MM.1S (cell line): Measurements from ENCODE around the gene YWHAQ.
"Not testable (repeated sequence)": the region's sequence is repeated elsewhere in the genome, so short reads cannot be mapped to it uniquely, and the experiment has no call there.

ENCODE experiments used
- DNase-seq: peaks from one replicate; pipeline ENCODE4 v3.0.0-alpha.2; 2015
- H2AFZ ChIP-seq: fragments of 300-600 bp; sonication (generic); 2 replicates; pipeline ENCODE4 v1.6.0; 2016; ENCODE audit warnings: antibody characterized with exemption, low read length
- H3F3A ChIP-seq: fragments of 300-600 bp; sonication (generic); 2 replicates; pipeline ENCODE4 v1.6.1; 2016; ENCODE audit warnings: mild to moderate bottlenecking, antibody characterized with exemption, low read length, moderate library complexity, mixed read lengths; ENCODE audit not compliant: insufficient read depth
- H3K27ac ChIP-seq: fragments of 300-600 bp; sonication (generic); 2 replicates; pipeline ENCODE4 v1.5.1; 2016; ENCODE audit warnings: mild to moderate bottlenecking, low read length
- H3K27me3 ChIP-seq: fragments of 300-600 bp; sonication (generic); replicated peaks from 2 replicates; pipeline ENCODE4 v1.6.0; 2016; ENCODE audit warnings: low read length; ENCODE audit not compliant: insufficient read depth
- H3K36me3 ChIP-seq: fragments of 300-600 bp; sonication (generic); replicated peaks from 2 replicates; pipeline ENCODE4 v1.6.1; 2016; ENCODE audit warnings: mild to moderate bottlenecking, low read length, mixed read lengths; ENCODE audit not compliant: insufficient read depth
- H3K4me1 ChIP-seq: fragments of 300-600 bp; sonication (generic); 2 replicates; pipeline ENCODE4 v1.6.1; 2016; ENCODE audit warnings: low read length, mixed read lengths
- H3K4me2 ChIP-seq: fragments of 300-600 bp; sonication (generic); 2 replicates; pipeline ENCODE4 v1.6.0; 2016; ENCODE audit warnings: low read depth, low read length
- H3K4me3 ChIP-seq: fragments of 300-600 bp; sonication (generic); 2 replicates; pipeline ENCODE4 v1.5.1; 2016; ENCODE audit warnings: low read length, mixed read lengths
- H3K79me2 ChIP-seq: fragments of 300-600 bp; sonication (generic); 2 replicates; pipeline ENCODE4 v1.6.1; 2016; ENCODE audit warnings: mixed run types, low read length, mixed read lengths
- H3K9ac ChIP-seq: fragments of 300-600 bp; sonication (generic); 2 replicates; pipeline ENCODE4 v1.6.1; 2016; ENCODE audit warnings: low read length, mixed read lengths
- H3K9me2 ChIP-seq: fragments of 300-600 bp; sonication (generic); replicated peaks from 2 replicates; pipeline ENCODE4 v1.6.1; 2016; ENCODE audit warnings: mild to moderate bottlenecking, low read length, mixed read lengths; ENCODE audit not compliant: insufficient read depth
- H3K9me3 ChIP-seq: fragments of 300-600 bp; sonication (generic); replicated peaks from 2 replicates; pipeline ENCODE4 v1.6.1; 2016; ENCODE audit warnings: mild to moderate bottlenecking, low read length, mixed read lengths; ENCODE audit not compliant: insufficient read depth
- H4K20me1 ChIP-seq: fragments of 300-600 bp; sonication (generic); 2 replicates; pipeline ENCODE4 v1.6.1; 2016; ENCODE audit warnings: mild to moderate bottlenecking, low read length, moderate library complexity, mixed read lengths; ENCODE audit not compliant: insufficient read depth
- EZH2 ChIP-seq: fragments of 300-600 bp; sonication (generic); optimal IDR thresholded peaks from 2 replicates; pipeline ENCODE3; 2017; ENCODE audit warnings: low read depth, mild to moderate bottlenecking, antibody characterized with exemption, low read length, mixed read lengths
- EZH2phosphoT487 ChIP-seq: fragments of 300-600 bp; sonication (generic); IDR thresholded peaks from 2 replicates; pipeline ENCODE4 v1.6.1; 2018; ENCODE audit warnings: antibody characterized with exemption, low read length
- TF ChIP-seq, protein P1 (sequence below): fragments of 300-600 bp; sonication (generic); IDR thresholded peaks from 2 replicates; pipeline ENCODE4 v1.5.1; 2016; ENCODE audit warnings: antibody characterized with exemption, low read length, mixed read lengths

Gene YWHAQ

GRCh38 chr2:9554921-9555296, 75.9 kb downstream of the YWHAQ start:
- peak; percentile 55 for DNase-seq
- no peak for TF ChIP-seq EZH2phosphoT487
- TF ChIP-seq EZH2, result no peak
- TF ChIP-seq, protein P1, sequence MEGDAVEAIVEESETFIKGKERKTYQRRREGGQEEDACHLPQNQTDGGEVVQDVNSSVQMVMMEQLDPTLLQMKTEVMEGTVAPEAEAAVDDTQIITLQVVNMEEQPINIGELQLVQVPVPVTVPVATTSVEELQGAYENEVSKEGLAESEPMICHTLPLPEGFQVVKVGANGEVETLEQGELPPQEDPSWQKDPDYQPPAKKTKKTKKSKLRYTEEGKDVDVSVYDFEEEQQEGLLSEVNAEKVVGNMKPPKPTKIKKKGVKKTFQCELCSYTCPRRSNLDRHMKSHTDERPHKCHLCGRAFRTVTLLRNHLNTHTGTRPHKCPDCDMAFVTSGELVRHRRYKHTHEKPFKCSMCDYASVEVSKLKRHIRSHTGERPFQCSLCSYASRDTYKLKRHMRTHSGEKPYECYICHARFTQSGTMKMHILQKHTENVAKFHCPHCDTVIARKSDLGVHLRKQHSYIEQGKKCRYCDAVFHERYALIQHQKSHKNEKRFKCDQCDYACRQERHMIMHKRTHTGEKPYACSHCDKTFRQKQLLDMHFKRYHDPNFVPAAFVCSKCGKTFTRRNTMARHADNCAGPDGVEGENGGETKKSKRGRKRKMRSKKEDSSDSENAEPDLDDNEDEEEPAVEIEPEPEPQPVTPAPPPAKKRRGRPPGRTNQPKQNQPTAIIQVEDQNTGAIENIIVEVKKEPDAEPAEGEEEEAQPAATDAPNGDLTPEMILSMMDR, result no peak
- peaks cover 28% of the 10 kb centered on the region for H3F3A ChIP-seq

GRCh38 chr2:9552219-9553178, 78.3 kb downstream of the YWHAQ start:
- H3K27ac ChIP-seq, result peak overlapping the region; percentile 26; the same call in 1 of the 2 replicates
- peaks cover 82% of the 10 kb centered on the region for H3K79me2 ChIP-seq
- no peak for DNase-seq
- peaks cover 38% of the 10 kb centered on the region for H3K4me1 ChIP-seq
- no peak for TF ChIP-seq EZH2
- TF ChIP-seq, protein P1, result no peak
- TF ChIP-seq EZH2phosphoT487, result no peak
- H3K9me2 ChIP-seq, result no peaks in the 10 kb centered on the region
- H4K20me1 ChIP-seq, result no peaks in the 10 kb centered on the region
- no peaks in the 10 kb centered on the region for H3K36me3 ChIP-seq
- H3K9ac ChIP-seq, result no peak overlapping the region
- H3F3A ChIP-seq, result peaks cover 46% of the 10 kb centered on the region
- H3K27me3 ChIP-seq, result no peaks in the 10 kb centered on the region
- no peak overlapping the region for H2AFZ ChIP-seq
- H3K4me3 ChIP-seq, result 0 out of 2 replicates have a peak overlapping the region, but pooled peaks have one; percentile 15
- no peaks in the 10 kb centered on the region for H3K9me3 ChIP-seq
- peak overlapping the region; percentile 63 for H3K4me2 ChIP-seq

More at GRCh38 chr2:9554921-9555296, 75.9 kb downstream of the YWHAQ start:
- H3K79me2 ChIP-seq, result peaks cover 66% of the 10 kb centered on the region
- no peaks in the 10 kb centered on the region for H4K20me1 ChIP-seq
- H3K27me3 ChIP-seq, result no peaks in the 10 kb centered on the region
- peaks cover 29% of the 10 kb centered on the region for H3K4me1 ChIP-seq
- peak overlapping the region; percentile 92 for H3K9ac ChIP-seq
- H3K4me2 ChIP-seq, result peak overlapping the region; percentile 59
- no peaks in the 10 kb centered on the region for H3K36me3 ChIP-seq
- H3K9me2 ChIP-seq, result no peaks in the 10 kb centered on the region
- H2AFZ ChIP-seq, result peak overlapping the region; percentile 87
- H3K27ac ChIP-seq, result peak overlapping the region; percentile 85
- no peaks in the 10 kb centered on the region for H3K9me3 ChIP-seq
- peak overlapping the region; percentile 93 for H3K4me3 ChIP-seq

GRCh38 chr2:9550859-9551391, 79.9 kb downstream of the YWHAQ start:
- H3K9ac ChIP-seq, H3K9me3 ChIP-seq, H2AFZ ChIP-seq, H3K36me3 ChIP-seq, H3K9me2 ChIP-seq, H3K27me3 ChIP-seq, H3K4me3 ChIP-seq, H4K20me1 ChIP-seq: not testable (repeated sequence)
- Histone ChIP-seq H3F3A (peaks cover 46% of the 10 kb centered on the region), H3K27ac (peak overlapping the region; percentile 29; the same call in 1 of the 2 replicates), H3K79me2 (peaks cover 87% of the 10 kb centered on the region), H3K4me1 (peaks cover 40% of the 10 kb centered on the region), H3K4me2 (peak overlapping the region; percentile 63; the same call in 1 of the 2 replicates)
- peak; percentile 39 for DNase-seq
